D721Med (cell line): ENCODE measurements around the gene CRIP2.

Experiments
- DNase-seq: peaks from one replicate; pipeline ENCODE4 v3.0.0; 2011; ENCODE audit warnings: low spot score; ENCODE audit not compliant: insufficient read length
- FAIRE-seq: peaks from 2 replicates; lab custom pipeline; 2011; peaks lifted over from hg19 to GRCh38; lab: Jason Lieb, UNC
- CTCF ChIP-seq: IDR thresholded peaks from 2 replicates; pipeline ENCODE4 v1.5.1; 2012; ENCODE audit warnings: mild to moderate bottlenecking, control low read depth; ENCODE audit not compliant: insufficient read depth; ENCODE audit errors: missing control alignments

CRIP2 gene

GRCh38 chr14:105489542-105490266, 15.1 kb downstream of the CRIP2 start:
- FAIRE-seq (no peak), DNase-seq (no peak)
- peak; percentile 55 for TF ChIP-seq CTCF

- TF ChIP-seq CTCF = no peak
- FAIRE-seq (no peak), DNase-seq (no peak)
Measured at GRCh38 chr14:105490267-105490571, 15.6 kb downstream of the CRIP2 start.

GRCh38 chr14:105490572-105491365, 16.1 kb downstream of the CRIP2 start, which contains the start of gene TEDC1:
TSS of gene TEDC1 (plus strand) at chr14:105491246. CDS start at chr14:105491376, 130 bp downstream.
- DNase-seq (peak; percentile 95), FAIRE-seq (peak; percentile 73)
- TF ChIP-seq CTCF = peak; percentile 69

GRCh38 chr14:105491366-105491973, 16.8 kb downstream of the CRIP2 start:
- FAIRE-seq = no peak
- no peak for DNase-seq
- TF ChIP-seq CTCF = no peak

GRCh38 chr14:105492031-105492970, 17.7 kb downstream of the CRIP2 start:
- FAIRE-seq (no peak), DNase-seq (no peak)
- TF ChIP-seq CTCF = no peak

GRCh38 chr14:105492971-105493871, 18.6 kb downstream of the CRIP2 start:
- no peak for FAIRE-seq
- no peak for TF ChIP-seq CTCF

More at GRCh38 chr14:105492971-105493871, 18.6 kb downstream of the CRIP2 start:
- no peak for DNase-seq
